Stimulated activated CD4-positive, alpha-beta T cell treated with anti-CD3 and anti-CD28 coated beads, TNF-alpha, amount 100 ng/mL, for 1 hour (primary cell): Measurements from ENCODE around the gene ACP1.

Source experiments
- DNase-seq, 3 donors: peaks; one replicate each; pipeline ENCODE4 v3.0.0-alpha.2; 2020; ENCODE audit warnings: low read depth in 3 of 3, low spot score in 1 of 3

The ACP1 gene

DNA sequence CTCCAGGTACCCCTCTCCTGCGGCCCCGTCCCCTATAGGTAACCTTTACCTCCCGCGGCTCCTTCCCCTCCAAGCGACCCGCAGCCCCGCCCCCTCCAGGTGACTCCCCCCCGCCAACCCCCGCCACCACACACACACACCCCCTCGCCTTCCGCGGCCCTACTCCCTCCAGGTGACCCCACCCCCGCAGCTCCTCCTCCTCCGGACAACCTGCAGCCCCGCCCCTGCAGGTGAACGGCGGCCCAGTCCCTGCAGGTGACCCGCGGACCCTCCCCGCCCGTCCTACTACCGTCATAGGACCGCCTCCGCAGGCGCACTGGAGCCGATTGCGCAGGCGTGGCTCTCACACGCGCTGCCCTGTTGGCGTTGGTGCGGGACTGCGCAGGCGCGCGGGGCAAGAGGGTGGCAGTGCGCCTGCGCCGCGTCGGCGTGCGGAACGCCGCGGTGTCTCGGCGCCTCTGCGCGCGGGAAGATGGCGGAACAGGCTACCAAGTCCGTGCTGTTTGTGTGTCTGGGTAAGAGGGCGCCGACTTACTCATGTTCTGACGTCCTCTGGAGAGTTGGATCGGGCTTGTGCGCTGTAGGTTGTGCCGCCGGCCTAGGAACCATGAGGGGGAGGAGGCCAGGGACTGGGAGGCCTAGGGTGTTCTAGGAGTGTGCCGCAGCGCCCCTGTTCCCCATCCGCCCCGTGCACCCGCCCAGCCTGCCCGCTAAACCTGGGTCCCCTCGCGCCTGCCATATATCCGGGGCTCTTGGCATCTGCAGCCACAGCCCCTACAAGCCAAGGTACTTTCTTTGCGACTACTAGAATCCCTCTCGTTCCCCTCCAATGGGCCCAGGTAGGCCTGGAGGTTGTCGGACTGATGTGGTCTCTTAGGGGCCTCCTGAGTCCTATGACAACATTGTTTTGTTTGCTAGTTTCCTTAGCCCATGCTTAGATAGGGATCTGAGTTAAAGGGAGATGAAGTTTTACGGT, at the start of gene ACP1:
TSS of gene ACP1 (plus strand) at position 455 of the 976 bp plus-strand sequence. CDS start at position 473, 18 bp downstream.
- peak; percentile 86 to 94 (median 92) for DNase-seq

DNA sequence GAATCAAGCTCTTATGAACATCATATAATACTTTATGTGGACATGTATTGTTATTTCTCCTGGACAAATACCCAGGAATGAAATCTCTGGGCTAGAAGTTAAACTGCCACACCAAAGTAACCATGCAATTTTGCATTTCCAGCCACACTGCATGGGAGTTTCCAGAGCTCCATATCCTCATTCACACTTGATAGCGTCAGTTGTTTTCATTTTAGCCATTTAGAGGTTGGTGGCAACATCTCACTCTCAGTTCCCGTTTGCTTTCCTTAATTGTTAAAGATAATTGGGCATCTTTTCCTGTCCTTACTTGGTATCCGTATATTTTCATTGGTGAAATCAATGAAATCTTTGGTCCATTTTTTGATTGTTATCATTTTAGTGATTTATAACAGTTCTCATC, 48.7 kb upstream of the ACP1 start:
- no peak for DNase-seq

DNA sequence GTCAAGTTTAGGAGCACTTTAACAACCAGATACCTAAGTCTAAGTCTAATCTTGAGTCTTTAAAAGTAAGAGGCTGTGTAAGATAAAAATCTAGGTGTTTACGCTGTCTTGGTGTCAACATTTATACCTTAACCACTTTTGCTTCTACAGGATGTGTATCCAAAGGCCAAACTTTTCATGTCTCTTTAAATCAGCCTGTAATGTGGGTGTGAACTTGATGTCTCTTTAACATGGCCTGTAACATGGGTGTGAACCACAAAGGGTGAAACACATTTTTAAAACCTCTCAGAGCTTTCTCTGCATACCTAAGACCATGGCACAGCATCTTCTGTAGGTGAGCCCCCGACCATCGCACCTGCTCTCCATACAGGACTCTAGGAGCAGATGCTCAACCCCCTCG, 41.3 kb upstream of the ACP1 start:
- DNase-seq: no peak

DNA sequence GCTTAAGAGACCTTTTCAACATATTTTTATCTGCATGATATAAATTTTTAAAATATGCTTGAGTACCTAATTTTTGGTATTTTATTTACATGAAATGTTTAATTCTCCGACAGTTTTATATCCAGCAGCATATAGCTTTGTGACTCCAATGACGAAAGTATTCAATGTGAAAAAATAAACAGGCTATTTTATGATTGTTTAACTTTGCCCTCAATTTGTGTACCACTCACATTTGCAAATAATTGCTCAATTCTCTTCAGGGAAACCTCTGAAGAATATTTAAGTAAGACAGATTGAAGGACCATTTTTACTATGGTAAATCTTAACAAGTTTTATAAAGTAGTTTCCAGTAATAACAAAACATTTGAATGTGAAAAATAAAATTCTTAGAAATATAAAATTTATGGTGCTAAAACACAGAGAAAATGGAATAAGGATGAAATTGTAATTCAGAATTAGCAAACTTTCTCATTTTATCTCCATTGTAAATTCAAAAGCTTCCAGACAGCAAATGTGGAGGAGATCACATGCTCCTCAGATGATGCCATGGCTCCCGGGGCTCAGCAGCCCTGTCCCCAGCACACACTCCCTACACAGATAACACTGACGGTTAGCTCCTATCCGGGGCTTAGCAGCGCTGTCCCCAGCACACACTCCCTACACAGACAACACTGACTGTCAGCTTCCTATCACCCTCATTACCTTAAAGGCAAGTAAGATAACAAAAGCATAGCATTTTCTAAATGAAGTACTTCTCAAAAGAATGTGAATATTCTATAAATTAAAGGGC, 40.6 kb upstream of the ACP1 start:
- no peak for DNase-seq

GRCh38 chr2:228115-228514, 36.6 kb upstream of the ACP1 start:
- DNase-seq: no peak

DNA sequence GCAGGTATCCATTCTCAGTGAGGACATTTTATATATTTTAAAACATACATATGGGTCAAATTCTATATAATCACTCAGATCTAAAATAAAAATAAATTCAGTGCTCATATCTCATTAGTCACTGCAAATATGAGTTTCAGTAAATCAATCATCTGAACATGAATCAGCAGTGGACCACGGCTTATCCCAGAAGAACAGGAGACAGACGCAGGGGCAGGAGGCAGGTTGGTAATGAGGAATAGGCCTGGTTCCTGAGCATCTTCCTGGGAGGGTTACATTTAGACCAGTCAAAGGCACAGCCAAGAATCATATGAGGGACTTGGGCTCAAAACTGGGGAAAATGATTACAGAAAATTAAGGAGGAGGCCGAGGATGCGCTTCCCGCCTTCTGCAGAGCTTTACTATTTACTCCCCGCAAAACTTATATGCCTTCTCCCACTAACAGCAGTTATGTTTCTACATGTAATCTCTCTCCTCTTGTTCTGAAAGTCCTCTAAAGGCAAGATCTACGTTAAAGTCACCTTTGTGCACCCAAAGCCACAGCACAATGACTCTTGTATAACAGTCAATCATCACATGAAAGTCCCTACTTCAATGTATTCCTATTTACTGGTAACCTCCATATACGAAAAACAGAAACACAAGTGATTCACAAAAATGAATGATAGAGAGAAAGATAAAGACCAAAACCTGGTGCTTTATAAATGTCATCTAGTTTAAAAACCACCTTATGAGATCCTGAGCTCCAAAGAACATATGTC, 36.0 kb upstream of the ACP1 start:
- no peak for DNase-seq

DNA sequence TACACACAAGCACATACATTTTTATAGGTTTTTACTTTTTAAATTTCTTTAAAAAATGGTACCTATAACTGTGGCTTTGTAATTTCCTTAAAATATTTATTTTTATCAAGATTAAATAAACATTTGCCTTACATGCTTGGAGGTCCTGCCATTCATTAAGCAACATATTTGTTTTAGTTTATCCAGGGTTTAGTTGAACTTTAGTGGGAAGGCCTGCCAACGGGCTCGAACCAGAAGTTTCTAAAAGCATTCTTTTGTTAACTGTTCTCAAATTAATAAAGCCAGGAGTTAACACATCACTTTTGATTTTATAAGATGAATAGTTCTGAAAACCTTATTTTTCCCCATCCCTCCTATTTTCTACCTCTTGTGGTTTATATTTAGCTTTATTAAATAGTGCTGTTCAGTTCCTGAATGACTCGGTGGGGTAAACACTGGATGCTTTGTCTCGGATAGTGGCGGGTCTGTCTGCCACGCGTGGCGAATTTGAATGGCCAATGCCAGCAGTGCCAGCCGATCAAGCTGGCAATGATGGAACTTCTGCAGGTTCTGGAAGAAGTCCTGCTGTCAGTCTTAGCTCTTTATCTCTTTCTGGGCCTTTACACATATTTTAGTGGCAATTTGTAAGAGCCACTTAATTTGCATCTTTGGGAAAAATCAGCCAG, 33.1 kb upstream of the ACP1 start:
- no peak for DNase-seq

- no peak for DNase-seq
Observed at GRCh38 chr2:233030-233429, 31.7 kb upstream of the ACP1 start.

- no peak for DNase-seq
Observed at GRCh38 chr2:234421-234820, 30.3 kb upstream of the ACP1 start.

DNA sequence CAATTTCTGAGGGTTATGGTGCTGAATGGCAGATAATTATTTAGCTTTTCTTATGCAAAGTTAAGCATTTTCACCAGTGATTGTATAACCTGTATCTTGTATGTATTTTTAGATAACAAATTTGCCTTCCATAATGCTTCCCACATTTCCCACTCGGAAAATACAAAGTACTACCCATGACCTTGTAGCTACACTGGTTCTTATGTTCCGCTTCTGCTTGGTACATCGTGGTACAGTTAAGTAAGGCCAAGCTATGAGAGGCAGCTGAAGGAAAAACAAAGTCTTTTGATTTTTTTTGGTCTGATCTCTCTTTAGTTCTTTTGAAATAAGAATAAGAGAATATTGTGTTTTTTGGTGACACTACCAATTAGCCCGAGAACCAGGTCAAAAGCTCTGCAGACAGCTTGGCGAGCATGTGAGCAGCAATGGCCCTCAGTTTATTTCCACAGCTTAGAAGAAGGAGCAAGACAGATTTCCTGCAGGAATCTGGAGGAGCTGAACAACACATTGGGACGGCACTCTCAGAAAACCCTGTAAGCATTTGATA, 27.7 kb upstream of the ACP1 start:
- DNase-seq: no peak

GRCh38 chr2:237878-238277, 26.9 kb upstream of the ACP1 start:
- no peak for DNase-seq

DNA sequence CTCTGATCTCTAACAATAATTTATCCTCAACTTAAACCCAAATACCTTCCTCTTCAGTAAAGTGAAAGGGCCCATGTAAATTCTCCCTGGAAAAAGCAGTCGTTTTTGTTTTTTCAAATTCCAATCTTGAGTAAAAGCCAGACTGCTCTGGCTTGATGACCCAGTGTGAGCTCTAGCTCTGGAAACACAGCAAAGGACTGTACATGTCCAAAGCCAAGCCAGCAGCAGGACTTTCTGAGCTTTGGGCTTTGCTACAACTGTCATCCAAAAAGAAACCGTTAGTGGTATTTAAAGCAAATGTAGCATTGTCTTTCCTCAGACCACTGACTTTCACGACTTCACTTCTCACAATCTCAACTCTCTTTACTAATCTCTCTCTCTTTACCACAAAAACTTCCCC, 26.3 kb upstream of the ACP1 start:
- DNase-seq: no peak

DNA sequence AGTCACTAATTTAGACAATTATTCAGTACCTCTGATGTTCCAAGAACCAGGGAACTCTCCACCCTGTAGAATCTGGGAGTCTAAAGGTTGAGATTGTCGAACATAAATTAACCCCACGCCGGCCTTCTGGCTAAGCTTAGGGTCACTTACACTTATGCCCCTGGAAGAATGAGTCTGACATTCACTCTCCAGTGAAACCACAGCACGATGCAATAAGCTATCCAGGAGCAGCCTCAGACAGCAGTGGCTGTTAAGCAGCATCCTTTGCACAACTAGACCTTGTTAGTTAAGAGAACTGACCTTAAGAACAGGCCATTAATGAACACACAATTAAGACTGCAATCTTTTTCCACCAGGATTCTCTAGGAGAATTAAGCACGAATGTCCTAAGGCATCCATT, 25.9 kb upstream of the ACP1 start:
- DNase-seq: no peak

- DNase-seq: no peak
Observed at GRCh38 chr2:244547-244946, 20.2 kb upstream of the ACP1 start.

DNA sequence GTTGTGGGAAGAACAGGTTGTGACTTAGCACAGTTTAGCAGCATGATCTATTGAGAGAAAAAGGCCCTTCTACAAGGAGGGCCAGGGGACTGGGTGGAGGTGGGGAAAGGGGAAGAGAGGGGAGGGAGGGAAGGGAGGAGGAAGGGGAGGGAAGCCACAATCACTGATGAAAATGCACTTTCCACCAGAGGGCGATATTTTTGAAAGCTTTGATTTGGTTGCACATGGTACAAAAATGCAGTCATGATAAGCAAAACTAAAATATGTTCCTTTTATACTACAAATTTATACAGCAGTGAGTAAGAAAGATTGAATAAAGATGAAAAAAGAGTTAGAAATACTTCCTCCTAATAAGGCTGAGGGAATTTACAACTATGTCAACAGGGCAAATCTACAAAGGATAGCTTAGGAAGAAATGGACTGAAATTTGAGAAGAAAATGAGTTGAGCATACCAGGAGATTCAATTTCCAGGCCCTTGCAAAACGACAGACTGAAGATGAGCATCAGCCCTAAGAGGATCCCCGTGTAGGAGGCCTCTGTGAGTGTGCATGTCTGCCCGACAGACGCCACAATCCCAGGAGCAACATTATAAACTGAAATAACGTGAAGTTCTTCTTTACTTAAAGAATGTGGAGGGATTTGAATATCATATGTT, 18.1 kb upstream of the ACP1 start:
- no peak for DNase-seq

DNA sequence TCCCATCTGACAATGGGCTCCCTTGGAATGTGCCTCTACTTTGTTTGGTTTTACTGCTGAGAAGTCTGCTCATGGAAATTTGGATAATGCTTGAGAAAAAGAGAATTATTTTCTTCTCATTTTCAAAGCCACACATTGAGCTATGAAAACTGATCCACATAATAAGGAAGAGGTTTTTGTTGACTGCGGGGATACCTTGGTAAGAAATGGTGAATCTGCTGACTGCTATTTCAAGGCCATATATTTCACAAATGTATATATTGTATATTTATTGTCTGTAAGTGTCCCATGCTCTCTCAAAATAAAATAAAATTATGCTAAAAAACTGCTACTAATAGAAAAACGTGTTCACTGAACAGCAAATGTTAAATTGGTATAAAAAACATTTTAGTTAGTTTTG, 16.0 kb upstream of the ACP1 start:
- no peak for DNase-seq

DNA sequence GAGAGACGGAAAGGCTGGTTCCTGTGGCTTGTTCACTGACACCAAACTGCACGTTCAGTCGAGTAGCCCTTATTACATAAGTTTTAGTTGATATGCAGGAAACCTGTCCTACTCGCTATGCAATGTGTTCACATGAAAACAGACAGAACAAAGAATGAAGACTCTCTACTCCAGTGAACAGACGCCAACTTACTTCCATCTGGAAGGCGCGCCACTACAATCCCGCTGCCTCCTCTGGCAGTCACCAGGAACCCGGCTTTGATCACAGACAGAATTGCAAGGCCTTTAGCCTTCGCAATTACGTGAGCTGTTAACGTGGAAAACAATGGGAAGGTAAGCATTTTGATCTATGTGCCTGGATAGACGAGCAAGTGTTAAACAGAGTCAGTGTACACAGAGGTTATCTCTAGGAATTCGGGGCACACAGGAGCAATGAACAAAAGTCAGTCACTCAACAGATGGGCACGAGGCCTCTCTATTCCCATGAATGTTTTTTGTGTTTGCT, 15.2 kb upstream of the ACP1 start:
- no peak for DNase-seq

DNA sequence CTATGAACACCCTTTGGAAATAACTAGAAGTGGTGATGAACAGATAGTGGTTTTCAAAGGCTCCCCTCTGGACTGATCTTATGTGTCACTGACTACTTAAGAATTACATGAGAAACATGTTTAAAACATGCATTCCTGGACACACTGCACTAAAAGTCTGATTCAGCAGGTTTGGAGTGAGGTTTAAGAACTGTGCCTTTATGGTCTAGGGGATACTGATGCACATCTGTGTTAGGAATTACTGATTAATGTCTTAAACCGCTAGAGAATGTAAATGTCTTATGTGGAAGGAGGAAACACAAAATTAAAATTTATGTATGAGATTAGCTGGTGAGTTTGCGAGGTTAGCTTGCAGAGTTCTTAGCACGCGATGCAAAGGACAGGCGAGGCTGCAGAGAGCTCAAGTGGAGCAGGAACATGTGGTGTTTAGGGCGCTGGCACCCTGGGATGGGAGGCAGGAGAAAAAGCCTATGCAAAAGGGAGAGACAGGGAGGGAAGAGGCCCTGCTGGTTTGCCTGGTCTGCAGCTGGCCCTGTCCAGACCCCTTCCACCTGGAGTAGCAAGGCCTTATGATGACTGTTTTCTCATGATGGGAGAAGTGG, 12.6 kb upstream of the ACP1 start:
- no peak for DNase-seq

GRCh38 chr2:253202-253638, 11.5 kb upstream of the ACP1 start:
- no peak for DNase-seq
